Measurements from ENCODE around the gene GSDMA.

- TF ChIP-seq POLR2A (IDR thresholded peaks at IDR 0.05; ENCODE audit: low read length) (no peak), GATA1 (IDR thresholded peaks at IDR 0.05; ENCODE audit: low read depth, low read length) (no peak)
These were observed 9.5 kb downstream of the GSDMA start for GRCh38 chr17:39972271-39972670.
